ENCODE data around the gene ODF2.
"Not testable (repeated sequence)": the region's sequence is repeated elsewhere in the genome, so short reads cannot be mapped to it uniquely, and the experiment has no call there.

The ODF2 gene

DNA sequence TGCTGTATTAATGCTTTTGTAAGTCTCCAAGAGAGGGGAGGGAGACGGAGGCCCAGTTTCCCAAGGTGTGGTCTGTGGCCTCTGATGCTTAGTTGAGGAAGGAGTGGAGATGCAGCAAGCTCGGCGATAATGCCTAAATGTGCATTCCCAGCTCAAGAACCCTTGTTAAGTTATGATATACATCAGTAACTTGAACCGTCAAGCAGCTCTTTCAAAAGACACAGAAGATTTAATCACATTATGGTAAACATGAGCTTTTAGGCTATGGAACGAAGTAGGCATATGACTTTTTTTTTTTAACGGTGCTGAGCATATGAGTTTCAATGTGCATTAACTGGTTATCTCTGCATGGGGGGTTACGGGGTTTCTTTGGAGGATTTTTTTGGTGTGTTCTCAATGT, 26.4 kb downstream of the ODF2 start:
- no peak for DNase-seq (ENCODE audit: low read depth in 2 of 2, low spot score in 1 of 2)

DNA sequence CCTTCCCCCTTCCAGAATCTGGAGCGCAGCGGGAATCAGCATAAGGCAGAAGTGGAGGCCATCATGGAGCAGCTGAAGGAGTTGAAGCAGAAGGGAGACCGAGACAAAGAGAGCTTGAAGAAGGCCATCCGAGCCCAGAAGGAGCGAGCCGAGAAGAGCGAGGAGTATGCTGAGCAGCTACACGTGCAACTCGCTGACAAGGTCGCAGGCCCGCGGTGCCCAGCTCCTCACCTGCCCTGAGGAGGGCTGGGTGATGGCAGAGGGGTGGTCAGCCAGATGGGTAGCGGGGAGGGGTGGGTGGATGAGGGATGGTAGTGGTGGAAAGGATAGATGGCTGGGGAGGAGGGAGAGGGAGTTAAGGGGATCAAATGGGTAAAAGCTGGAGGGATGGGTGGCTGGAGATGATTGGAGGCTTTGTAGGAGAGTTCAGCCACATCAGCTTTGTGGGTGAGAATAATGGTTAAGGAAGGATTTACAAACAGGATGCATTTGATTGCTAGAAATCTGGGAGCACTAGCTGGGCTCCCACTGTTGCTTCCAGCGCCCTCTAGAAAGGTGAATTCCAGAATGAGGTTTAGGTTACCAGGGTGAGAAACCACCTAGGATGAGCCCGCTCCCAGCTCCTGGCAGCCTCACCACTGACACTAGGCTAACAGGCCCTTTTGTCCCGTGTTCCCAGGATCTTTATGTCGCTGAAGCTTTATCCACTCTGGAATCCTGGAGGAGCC, 29.0 kb downstream of the ODF2 start:
- no peak for DNase-seq (ENCODE audit: low read depth in 2 of 2, low spot score in 1 of 2)

DNA sequence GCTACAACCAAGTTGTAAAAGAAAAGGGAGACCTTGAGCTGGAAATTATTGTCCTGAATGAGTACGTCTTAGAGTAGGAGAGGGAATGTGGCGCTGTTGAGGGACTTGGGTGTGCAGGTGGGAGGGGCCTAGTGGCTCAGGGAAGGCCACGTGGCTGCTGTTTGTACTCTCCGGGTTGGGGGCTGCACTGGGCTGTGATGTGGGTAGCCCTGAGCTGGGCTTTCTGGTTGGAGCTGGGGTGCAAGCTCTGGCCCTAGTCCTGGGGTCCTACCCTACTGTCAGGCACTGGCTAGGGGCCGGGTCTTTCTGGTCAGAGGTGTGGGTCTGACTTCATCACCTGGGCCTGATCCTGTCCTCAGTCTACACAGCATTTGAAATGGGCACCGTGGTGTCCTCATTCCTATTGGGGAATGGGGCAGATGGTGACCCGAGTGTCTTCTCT, 29.6 kb downstream of the ODF2 start:
- no peak for DNase-seq (ENCODE audit: low read depth in 2 of 2, low spot score in 1 of 2)

DNA sequence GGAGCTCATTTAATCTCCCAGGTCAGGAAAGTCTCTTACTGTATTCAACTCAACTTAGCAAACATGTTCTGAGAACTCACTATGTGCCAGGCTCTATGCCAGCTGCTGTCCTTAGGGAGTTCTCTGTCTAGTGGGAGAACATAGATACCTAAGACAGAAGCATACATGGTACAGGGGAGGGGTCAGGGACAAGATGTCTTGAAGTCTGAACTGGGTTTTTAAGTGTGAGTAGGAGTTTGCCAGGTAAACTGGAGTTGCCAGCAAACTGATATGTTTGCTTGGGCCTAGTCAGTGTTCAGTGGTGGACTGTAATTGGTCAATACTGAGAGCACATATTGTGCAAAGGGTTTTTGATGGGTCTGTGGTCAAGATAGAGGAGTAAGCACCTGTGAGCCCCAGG, 30.4 kb downstream of the ODF2 start:
- DNase-seq (ENCODE audit: low read depth in 2 of 2, low spot score in 1 of 2): no peak

DNA sequence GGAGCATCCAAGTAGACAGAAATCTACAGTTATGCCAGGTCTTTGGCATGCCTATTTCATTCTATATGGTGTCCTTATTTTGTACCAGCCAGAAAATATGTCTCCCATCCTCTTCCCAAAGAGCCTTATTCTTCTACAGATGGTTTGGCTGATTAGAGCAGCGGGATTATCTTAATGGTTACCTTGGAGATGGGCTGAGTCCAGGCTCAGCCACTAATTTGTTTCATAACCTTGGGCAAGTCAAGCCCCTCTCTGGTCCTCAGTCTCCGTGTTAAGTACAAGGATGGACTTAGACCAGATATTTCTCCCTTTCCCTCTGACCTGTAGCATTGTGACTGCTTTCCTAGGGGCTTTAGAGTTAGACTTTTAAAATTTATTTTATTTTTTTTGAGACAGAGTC, 37.6 kb downstream of the ODF2 start:
- DNase-seq (ENCODE audit: low read depth in 2 of 2, low spot score in 1 of 2): no peak

DNA sequence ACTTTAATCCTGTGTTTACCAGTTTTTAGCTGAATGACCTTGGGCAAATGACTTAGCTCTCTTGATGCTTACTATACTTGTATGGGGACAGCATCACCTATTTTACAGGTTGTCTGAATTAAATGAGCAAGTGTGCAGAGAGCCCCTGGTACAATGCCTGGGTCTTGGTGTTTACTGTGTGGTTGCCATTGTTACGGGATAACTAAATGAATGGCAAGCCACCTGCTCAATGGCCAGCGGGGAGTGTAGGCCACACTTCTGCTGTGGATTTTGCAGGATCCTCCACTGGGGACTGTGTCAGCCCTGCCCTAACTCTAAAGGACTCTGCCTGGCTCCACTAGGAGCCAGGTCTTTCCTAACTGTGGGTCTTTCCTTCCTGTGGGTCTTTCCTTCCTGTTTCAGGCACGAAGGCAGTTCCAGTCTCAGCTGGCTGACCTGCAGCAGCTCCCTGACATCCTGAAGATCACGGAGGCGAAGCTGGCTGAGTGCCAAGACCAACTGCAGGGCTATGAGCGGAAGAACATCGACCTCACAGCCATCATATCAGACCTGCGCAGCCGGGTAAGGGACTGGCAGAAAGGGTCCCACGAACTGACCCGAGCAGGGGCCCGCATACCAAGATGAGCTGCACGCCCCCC, 38.4 kb downstream of the ODF2 start:
- DNase-seq (ENCODE audit: low read depth in 2 of 2, low spot score in 1 of 2): no peak

DNA sequence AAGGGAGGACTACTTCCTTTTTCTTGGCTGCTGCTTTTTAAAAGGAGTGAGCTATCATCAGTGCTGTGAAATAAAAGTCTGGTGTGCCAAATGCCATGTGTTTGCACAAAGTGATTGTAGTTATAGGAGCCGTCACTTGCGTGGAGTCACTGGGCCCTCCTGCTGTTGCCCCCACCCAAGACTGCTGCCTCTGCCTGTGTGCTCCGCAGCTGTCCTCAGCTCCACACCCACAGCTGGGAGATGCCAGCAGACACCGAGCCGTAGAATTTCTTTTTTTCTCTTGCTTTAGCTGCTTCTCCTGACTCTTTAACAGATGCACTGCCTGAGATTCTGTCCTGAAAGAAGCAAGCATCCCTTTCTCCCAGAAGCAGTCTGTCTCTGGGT, 38.9 kb downstream of the ODF2 start:
- no peak for DNase-seq (ENCODE audit: low read depth in 2 of 2, low spot score in 1 of 2)

DNA sequence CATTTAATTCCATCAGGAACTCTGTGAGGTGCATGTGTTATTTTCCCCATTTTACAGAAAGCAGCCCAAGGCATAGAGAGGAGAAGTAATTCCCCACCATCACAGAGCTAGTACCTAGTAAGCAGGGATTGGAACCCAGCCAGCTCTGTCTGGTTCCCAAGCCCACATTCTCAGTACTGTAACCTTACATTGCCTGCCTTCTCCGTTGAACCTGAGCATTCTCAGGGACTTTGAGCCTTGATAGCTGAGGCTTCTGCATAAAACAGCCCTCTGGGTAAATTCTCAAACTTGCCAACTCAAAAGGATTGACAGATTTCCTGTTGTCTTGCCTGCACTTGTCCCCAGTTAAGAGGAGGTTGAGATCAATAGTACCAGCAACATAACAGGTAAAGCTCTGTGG, 39.5 kb downstream of the ODF2 start:
- no peak for DNase-seq (ENCODE audit: low read depth in 2 of 2, low spot score in 1 of 2)

DNA sequence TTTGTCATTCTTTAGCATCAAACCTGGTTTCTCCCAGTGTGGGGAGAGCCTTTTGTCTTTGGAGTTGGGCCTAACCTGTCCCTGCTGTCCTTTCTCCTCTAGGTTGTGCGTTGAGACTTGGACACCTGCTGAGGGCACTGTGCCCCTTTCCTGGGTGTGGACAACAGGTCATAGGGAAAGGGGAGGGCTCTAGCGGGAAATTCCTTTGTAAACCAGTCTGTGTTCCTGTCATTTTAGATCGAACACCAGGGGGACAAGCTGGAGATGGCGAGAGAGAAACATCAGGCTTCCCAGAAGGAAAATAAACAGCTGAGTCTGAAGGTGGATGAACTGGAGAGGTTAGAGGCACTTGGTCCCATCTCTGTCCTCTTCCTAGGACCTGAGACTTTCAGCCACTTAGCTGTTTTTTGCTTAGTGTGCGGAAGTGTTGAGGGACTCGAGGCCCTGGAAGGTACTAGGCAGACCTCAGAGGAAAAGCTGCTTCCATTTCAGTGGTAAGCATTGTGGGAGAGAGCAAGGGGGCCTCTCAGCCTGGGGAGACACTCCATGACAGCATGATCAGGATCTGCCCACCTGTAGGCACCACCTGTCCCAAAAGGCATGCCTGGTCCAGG, 40.1 kb downstream of the ODF2 start:
- DNase-seq (ENCODE audit: low read depth in 2 of 2, low spot score in 1 of 2): no peak

DNA sequence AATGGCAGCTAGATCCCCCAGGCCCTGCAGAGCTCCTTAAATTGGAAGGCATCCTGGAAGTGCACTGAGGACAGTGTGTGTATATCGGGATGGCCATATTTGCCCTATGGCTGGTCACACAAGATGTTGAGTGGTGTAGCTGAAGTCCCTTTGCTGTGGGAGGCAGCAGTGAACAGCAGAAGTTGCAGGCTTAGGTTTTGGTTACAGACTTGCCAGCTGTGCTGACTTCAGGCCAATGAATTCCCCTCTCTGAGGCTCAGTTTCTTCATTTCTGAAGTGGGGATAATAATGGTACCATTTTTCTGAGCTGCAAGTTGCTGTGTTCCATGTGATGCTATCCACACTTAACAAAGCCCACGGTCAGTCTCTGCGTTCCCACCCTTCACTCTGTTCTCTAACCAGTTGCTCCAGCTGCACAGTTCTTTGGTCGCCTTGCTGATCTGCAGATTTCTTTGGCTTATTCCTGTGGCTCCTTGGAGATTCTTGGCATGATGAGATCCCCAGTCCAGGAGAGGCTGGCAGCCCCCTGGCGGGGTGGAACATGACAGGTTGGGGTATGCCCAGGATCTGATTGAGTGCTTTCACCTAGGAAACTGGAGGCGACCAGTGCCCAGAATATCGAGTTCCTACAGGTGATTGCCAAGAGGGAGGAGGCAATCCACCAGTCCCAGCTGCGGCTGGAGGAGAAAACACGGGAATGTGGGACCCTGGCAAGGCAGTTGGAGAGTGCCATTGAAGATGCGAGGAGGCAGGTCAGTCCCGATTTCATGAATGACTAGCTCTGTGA, 42.2 kb downstream of the ODF2 start:
- no peak for DNase-seq (ENCODE audit: low read depth in 2 of 2, low spot score in 1 of 2)

DNA sequence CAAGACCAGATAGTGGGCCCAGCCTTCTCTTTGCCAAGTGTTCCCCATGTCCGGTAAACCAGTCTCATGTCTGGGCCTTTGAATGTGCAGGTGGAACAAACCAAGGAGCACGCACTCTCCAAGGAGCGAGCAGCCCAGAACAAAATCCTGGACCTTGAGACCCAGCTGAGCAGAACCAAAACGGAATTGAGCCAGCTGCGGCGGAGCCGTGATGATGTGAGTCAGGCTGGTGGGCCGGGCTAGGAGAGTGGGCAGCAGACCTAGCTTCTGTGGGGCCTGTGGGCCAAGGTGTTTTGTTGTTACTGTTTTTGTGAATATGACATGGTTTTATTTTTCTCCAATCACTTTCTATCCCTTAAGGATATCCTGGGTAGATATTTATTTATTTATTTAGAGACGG, 43.1 kb downstream of the ODF2 start:
- DNase-seq (ENCODE audit: low read depth in 2 of 2, low spot score in 1 of 2): no peak

DNA sequence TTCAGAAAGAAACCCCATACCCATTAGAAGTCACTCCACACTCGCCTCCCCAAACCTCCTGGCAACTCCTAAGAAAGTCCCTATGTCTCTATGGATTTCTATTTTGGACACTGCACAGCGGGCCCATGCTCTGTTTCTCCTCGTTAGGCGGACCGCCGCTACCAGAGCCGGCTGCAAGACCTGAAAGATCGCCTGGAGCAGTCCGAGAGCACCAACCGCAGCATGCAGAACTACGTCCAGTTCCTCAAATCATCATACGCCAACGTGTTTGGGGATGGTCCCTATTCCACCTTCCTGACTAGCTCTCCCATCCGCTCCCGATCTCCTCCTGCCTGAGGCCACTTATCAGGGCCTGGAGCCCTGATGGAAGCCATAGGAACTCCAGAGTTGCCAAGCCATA, 44.1 kb downstream of the ODF2 start:
- no peak for DNase-seq (ENCODE audit: low read depth in 2 of 2, low spot score in 1 of 2)

DNA sequence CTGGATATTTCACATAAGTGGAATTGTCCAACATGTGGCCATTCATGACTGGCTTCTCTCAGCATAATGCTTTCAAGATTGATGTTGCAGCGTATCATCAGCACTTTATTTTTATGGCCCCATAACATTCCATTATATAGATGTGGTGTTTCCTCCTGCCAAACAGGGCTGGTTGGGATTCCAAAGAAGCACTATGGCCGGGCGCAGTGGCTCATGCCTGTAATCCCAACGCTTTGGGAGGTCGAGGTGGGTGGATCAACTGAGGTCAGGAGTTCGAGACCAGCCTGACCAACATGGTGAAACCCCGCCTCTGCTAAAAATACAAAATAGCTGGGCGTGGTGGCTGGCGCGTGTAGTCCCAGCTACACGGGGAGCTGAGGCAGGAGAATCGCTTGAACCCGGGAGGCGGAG, 47.6 kb downstream of the ODF2 start:
- not testable (repeated sequence) for DNase-seq (ENCODE audit: low read depth in 2 of 2, low spot score in 1 of 2)

DNA sequence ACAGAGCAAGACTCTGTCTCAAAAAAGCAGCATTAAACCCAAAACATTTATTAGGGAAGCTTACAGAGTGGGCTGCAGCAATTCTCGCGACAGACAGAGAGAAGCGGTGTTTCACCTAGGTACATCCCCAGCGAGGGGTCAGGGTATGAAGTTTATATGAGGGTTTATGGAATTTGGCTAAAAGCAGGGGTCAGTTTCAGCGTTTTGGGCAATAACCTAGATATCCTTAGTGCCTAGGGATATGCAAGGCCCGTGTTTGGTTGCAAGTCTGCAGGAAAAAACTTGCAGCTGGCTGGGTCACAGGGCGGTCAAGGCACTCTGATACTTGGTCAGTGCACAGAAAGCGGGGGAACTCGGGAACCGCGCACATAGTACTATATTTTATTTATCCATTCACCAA, 48.1 kb downstream of the ODF2 start:
- no peak for DNase-seq (ENCODE audit: low read depth in 2 of 2, low spot score in 1 of 2)

DNA sequence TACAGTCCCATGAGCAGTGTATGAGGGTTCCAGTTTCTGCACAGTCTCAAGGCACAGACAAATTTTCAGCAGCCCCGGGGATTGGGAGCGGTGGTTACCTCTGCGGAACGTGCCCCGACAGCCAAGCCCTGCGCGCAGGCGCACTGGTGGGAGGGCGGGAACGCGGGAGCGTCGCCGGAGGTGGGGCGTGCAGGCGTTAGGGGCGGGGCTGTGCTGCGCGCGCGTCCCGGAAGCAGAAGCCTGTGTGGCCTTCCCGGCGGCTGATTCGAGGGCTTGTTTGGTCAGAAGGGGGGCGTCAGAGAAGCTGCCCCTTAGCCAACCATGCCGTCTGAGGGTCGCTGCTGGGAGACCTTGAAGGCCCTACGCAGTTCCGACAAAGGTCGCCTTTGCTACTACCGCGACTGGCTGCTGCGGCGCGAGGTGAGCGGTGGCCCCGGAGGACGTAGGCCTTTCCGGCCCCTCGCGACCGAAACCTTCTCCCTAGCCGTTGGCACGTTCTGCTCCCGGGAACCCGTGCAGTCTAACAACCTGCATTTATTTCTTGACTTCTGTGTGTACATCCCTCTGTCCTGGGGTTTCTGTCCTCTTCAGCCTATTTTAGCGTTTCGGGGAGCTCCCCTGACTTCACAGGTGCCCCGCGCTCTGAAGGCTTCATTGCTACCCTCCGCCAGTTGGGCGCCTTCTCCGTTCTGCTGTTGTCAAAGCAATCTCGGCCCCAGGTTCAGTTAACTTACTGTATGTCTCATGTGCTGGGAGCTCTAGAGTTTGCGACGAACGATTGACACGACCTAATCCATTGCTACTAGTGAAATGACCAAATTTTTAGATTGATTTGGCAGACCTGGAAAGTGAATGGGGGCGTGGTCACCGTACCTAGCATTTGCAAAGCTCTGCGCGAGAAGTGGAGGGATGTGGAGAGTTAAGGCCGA, 48.9 kb downstream of the ODF2 start, which contains the start of gene GLE1:
Gene GLE1, plus strand, starts transcription at position 235 of the 929 bp plus-strand sequence. Its CDS starts 87 bp downstream, at position 322.
- peak; percentile 88 to 95 for DNase-seq (ENCODE audit: low read depth in 2 of 2, low spot score in 1 of 2)

DNA sequence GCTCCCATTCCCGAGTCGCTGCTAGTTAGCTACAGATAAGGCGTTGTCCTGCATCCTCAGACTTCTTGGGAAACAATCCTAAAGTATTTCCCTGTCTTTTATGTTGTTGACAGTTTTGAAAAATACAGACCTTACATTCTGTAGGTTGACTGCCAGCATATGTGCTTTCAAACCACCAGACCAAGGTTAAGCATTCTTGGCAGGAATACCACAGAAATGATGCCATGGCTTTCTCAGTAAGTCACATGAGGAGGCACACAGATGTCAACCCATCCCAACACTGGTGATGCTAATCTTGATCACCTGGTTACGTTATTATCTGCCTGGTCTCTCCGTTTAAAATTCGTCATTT, 49.6 kb downstream of the ODF2 start:
- no peak for DNase-seq (ENCODE audit: low read depth in 2 of 2, low spot score in 1 of 2)

DNA sequence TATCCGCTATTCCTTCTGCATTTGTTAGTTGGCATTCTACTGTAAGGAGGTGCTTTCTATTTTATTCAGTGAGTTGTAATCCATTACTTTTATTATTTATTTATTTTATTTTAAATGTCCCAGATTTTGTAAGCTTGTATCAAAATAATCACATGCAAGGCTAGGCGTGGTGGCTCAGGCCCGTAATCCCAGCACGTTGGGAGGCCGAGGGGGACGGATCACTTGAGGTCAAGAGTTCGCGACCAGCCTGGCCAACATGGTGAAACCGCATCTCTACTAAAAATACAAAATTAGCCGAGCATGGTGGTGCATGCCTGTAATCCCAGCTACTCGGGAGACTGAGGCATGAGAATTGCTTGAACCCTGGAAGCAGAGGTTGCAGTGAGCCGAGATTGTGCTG, 50.1 kb downstream of the ODF2 start:
- DNase-seq (ENCODE audit: low read depth in 2 of 2, low spot score in 1 of 2): not testable (repeated sequence)

DNA sequence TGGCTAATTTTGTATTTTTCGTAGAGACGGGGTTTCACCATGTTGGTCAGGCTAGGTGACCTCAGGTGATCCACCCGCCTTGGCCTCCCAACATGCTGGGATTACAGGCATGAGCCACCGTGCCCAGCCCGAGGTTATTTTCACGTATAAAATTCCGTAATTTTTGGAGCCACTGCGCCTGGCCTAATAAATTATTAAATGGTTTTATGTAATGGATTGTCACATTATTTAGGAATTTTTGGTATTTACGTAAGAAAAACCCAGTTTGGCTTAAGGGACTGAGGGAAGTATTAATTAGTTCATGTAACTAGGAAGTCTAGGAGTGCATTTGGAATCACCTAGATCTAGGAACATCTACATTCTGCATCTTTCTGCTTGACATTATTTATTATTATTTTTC, 57.0 kb downstream of the ODF2 start:
- DNase-seq (ENCODE audit: low read depth in 2 of 2, low spot score in 1 of 2): no peak

DNA sequence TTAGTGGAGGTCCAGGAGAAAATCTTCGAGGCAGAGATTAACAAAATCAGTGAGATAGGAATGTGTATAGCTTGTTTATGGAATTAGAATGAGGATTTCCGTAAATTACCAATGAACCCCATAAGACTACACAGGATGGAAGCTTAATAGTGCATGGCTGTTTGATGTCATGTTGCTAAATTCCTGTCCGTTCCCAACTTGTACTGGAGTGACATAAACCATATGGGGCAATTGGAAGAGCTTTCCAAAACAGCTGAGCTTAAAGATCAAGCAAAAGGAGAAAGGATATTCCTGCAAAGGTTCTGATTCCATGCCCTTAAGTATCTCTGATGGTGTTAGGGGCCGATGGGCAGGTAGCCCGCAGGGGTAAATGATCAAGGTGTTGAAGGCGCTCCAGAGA, 66.2 kb downstream of the ODF2 start:
- no peak for DNase-seq (ENCODE audit: low read depth in 2 of 2, low spot score in 1 of 2)

DNA sequence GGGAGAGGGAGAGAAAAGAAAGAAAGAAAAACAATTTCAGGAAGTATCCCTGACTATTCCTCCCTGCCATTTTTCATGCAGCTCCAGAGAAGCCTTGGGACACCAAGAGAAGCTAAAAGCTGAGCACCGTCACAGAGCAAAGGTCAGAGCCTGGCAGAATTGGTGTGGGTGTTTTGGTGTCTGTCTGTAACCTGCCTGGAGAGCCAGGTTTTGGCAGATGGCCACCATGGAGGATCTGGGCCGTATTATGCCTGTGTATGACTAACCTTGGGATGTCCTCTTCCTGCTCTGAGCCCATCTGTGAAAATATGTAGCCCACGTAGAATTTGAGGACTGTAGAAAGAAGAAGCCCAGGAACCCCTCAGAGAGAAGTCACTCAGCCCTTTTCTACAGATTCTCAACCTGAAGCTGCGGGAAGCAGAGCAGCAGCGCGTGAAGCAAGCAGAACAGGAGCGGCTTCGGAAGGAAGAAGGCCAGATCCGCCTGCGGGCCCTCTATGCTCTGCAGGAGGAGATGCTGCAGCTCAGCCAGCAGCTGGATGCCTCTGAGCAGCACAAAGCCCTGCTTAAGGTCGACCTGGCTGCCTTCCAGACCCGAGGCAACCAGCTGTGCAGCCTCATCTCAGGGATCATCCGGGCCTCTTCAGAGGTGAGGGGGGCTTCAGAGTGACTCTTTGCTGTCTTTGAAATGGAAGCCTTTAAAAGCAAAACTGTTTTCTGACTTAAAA, 67.6 kb downstream of the ODF2 start:
- no peak for DNase-seq (ENCODE audit: low read depth in 2 of 2, low spot score in 1 of 2)
